ENCODE results near the gene CDC27. TPM values are rescaled to one million over a fixed set of nuclear protein-coding genes. Genes with fewer than 3 reads are reported as not detected.
A peak's percentile ranks its signal among the peaks of the same experiment; 100 is the strongest.

CDC27 gene
- total RNA-seq, 1 donor from 2014 or later: 137 TPM

GRCh38 chr17:47230864-47231263 lies 41.8 kb upstream of the CDC27 start:
- no peak for FAIRE-seq
- H3K9ac ChIP-seq (ENCODE audit: low read length): no peak overlapping the region
- no peak overlapping the region for H3K4me2 ChIP-seq (ENCODE audit: low read length)
- TF ChIP-seq EZH2 (IDR thresholded peaks at IDR 0.05; ENCODE audit: insufficient read depth, low read length) (no peak), CTCF (IDR thresholded peaks at IDR 0.05; ENCODE audit: insufficient read depth, low read depth, low read length) (no peak)
- H3K79me2 ChIP-seq (ENCODE audit: insufficient read depth, low read length): no peaks in the 10 kb centered on the region
- H4K20me1 ChIP-seq (ENCODE audit: insufficient read depth, low read length): no peaks in the 10 kb centered on the region
- Mint-ChIP-seq H3K27me3 (ENCODE audit: low read depth, unreplicated experiment) (peaks cover 2% of the 10 kb centered on the region), H3K9me3 (ENCODE audit: unreplicated experiment) (peaks cover 2% of the 10 kb centered on the region), H3K4me1 (ENCODE audit: low read depth, unreplicated experiment) (peaks cover 16% of the 10 kb centered on the region), H3K27ac (ENCODE audit: unreplicated experiment) (no peak overlapping the region), H3K4me3 (ENCODE audit: unreplicated experiment) (no peak overlapping the region), H3K36me3 (ENCODE audit: low read depth, unreplicated experiment) (no peaks in the 10 kb centered on the region)
- no peaks in the 10 kb centered on the region for H3K36me3 ChIP-seq (ENCODE audit: insufficient read depth, low read length)
- no peak for DNase-seq (ENCODE audit: low read depth)
- H3K9me3 ChIP-seq (ENCODE audit: insufficient read depth, low read depth, low read length): no peaks in the 10 kb centered on the region
- H3K4me3 ChIP-seq (ENCODE audit: insufficient read depth, low read depth, low read length): no peak overlapping the region
- H3K27me3 ChIP-seq (ENCODE audit: insufficient read depth, low read length): no peaks in the 10 kb centered on the region
- H2AFZ ChIP-seq (ENCODE audit: low read depth, low read length): no peak overlapping the region
- peaks cover 18% of the 10 kb centered on the region for H3K4me1 ChIP-seq (ENCODE audit: insufficient read depth, low read length)
- no peak overlapping the region for H3K27ac ChIP-seq (ENCODE audit: low read depth, low read length)

GRCh38 chr17:47229535-47230443 lies 40.7 kb upstream of the CDC27 start:
- H3K4me3 Mint-ChIP-seq (ENCODE audit: unreplicated experiment): no peak overlapping the region
- no peak for FAIRE-seq

More at GRCh38 chr17:47229535-47230443, 40.7 kb upstream of the CDC27 start:
- H3K9ac ChIP-seq (ENCODE audit: low read length): peak overlapping the region; percentile 79
- H2AFZ ChIP-seq (ENCODE audit: low read depth, low read length): peak overlapping the region; percentile 86
- no peaks in the 10 kb centered on the region for H3K27me3 ChIP-seq (ENCODE audit: insufficient read depth, low read length)
- H3K27ac ChIP-seq (ENCODE audit: low read depth, low read length): peak overlapping the region; percentile 49
- Mint-ChIP-seq H3K27ac (ENCODE audit: unreplicated experiment) (peak overlapping the region; percentile 94), H3K27me3 (ENCODE audit: low read depth, unreplicated experiment) (peaks cover 2% of the 10 kb centered on the region), H3K4me1 (ENCODE audit: low read depth, unreplicated experiment) (peaks cover 27% of the 10 kb centered on the region), H3K9me3 (ENCODE audit: unreplicated experiment) (peaks cover 2% of the 10 kb centered on the region), H3K36me3 (ENCODE audit: low read depth, unreplicated experiment) (no peaks in the 10 kb centered on the region)
- TF ChIP-seq EZH2 (IDR thresholded peaks at IDR 0.05; ENCODE audit: insufficient read depth, low read length) (no peak), CTCF (IDR thresholded peaks at IDR 0.05; ENCODE audit: insufficient read depth, low read depth, low read length) (peak; percentile 100)
- no peaks in the 10 kb centered on the region for H3K9me3 ChIP-seq (ENCODE audit: insufficient read depth, low read depth, low read length)
- H3K36me3 ChIP-seq (ENCODE audit: insufficient read depth, low read length): no peaks in the 10 kb centered on the region
- H3K79me2 ChIP-seq (ENCODE audit: insufficient read depth, low read length): no peaks in the 10 kb centered on the region
- no peaks in the 10 kb centered on the region for H4K20me1 ChIP-seq (ENCODE audit: insufficient read depth, low read length)
- peaks cover 29% of the 10 kb centered on the region for H3K4me1 ChIP-seq (ENCODE audit: insufficient read depth, low read length)
- peak overlapping the region; percentile 55 for H3K4me3 ChIP-seq (ENCODE audit: insufficient read depth, low read depth, low read length)
- peak overlapping the region; percentile 83 for H3K4me2 ChIP-seq (ENCODE audit: low read length)
- DNase-seq (ENCODE audit: low read depth): peak; percentile 86
